Endodermal cell (in vitro differentiated cells): Measurements from ENCODE around the gene KDM1B. TPM values are rescaled to one million over a fixed set of nuclear protein-coding genes. Genes with fewer than 3 reads are reported as not detected.

Experiments
- DNase-seq: peaks from one replicate; pipeline ENCODE4 v3.0.0-alpha.2; 2017
- H3K27ac ChIP-seq: 2 replicates; pipeline ENCODE4 v1.5.1; 2013; ENCODE audit warnings: mild to moderate bottlenecking, low read depth, low read length, moderate library complexity
- H3K27me3 ChIP-seq: 2 replicates; pipeline ENCODE4 v1.6.1; 2013; ENCODE audit warnings: mild to moderate bottlenecking, low read length, moderate library complexity; ENCODE audit not compliant: insufficient read depth, control insufficient read depth, poor library complexity, severe bottlenecking
- H3K36me3 ChIP-seq: 2 replicates; pipeline ENCODE4 v1.7.0; 2013; ENCODE audit warnings: mild to moderate bottlenecking, low read length, moderate library complexity; ENCODE audit not compliant: control insufficient read depth, insufficient read depth
- H3K4me1 ChIP-seq: one replicate; pipeline ENCODE4 v1.7.0; 2013; ENCODE audit warnings: low read length; ENCODE audit not compliant: control insufficient read depth, insufficient read depth
- H3K4me3 ChIP-seq: 2 replicates; pipeline ENCODE4 v1.5.1; 2013; ENCODE audit warnings: mild to moderate bottlenecking, low read length, moderate library complexity
- H3K9ac ChIP-seq: 2 replicates; pipeline ENCODE4 v1.6.1; 2013; ENCODE audit warnings: mild to moderate bottlenecking, low read length, moderate library complexity; ENCODE audit not compliant: poor library complexity, severe bottlenecking; ENCODE audit errors: extremely low read depth
- H3K9me3 ChIP-seq: 2 replicates; pipeline ENCODE4 v1.6.1; 2013; ENCODE audit warnings: mild to moderate bottlenecking, low read length, moderate library complexity; ENCODE audit not compliant: control insufficient read depth
- H3K27ac Mint-ChIP-seq: 2 replicates; pipeline ENCODE4 v1.8.0; 2020; ENCODE audit warnings: mixed read lengths
- H3K27me3 Mint-ChIP-seq: 2 replicates; pipeline ENCODE4 v1.8.0; 2021; ENCODE audit warnings: mild to moderate bottlenecking, mixed read lengths; ENCODE audit not compliant: insufficient read depth
- H3K36me3 Mint-ChIP-seq: 2 replicates; pipeline ENCODE4 v1.8.0; 2020; ENCODE audit warnings: low read depth, mixed read lengths
- H3K4me1 Mint-ChIP-seq: 2 replicates; pipeline ENCODE4 v1.8.0; 2020; ENCODE audit warnings: mixed read lengths
- H3K4me3 Mint-ChIP-seq: 2 replicates; pipeline ENCODE4 v1.8.0; 2020; ENCODE audit warnings: mild to moderate bottlenecking, moderate library complexity, mixed read lengths
- H3K9me3 Mint-ChIP-seq: 2 replicates; pipeline ENCODE4 v1.8.0; 2020; ENCODE audit warnings: mild to moderate bottlenecking, mixed read lengths
- WGBS, 2 experiments: methylation state at CpG; one replicate each; pipeline versions ENCODE4 v1.1.5 to v1.1.7; 2013; ENCODE audit warnings: missing lambda C conversion rate in 2 of 2, mixed read lengths in 1 of 2; ENCODE audit not compliant: insufficient coverage in 1 of 2, insufficient read length in 1 of 2; 5-methylcytosine and 5-hydroxymethylcytosine counted together
- total RNA-seq, 2 donors: library from RNA; stranded (reverse); fragmentation: NEBNext Ultra II Directional in 1 of 2; extraction: Animal tissue kit (Norgen Biotek cat#: 25700) in 1 of 2; gene quantifications; 2 replicates in 1 of 2; 3 replicates in 1 of 2; pipeline ENCODE4 v1.2.1, GENCODE V29; 2021
- TF ChIP-seq, protein P1 (sequence below): fragments of 200-600 bp; sonication (generic); conservative IDR thresholded peaks from 2 replicates; pipeline ENCODE4 v1.5.0; 2021; ENCODE audit warnings: antibody characterized with exemption, mild to moderate bottlenecking

The KDM1B gene
- total RNA-seq, 2 donors from 2014 or later = 7.7 to 9.3 TPM

DNA sequence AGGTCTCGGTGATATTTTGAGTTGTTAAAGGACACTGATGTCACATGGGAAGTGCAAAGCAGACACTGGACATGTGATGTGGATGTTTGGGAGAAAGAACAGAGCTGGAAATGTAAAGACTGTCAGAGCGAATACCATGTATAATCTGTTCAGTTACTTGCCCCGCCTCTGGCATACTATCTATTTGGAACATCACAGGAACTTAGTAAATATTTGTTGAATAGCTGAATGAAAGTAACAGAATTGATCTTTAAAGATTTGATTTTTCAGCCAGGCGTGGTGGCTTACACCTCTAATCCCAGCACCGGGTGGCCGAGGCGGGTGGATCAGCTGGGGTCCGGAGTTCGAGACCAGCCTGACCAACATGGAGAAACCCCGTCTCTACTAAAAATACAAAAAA lies 19.0 kb upstream of the KDM1B start:
- Histone ChIP-seq H3K36me3 (peaks cover 40% of the 10 kb centered on the region), H3K9me3 (no peaks in the 10 kb centered on the region), H3K4me1 (no peaks in the 10 kb centered on the region), H3K27me3 (no peaks in the 10 kb centered on the region), H3K4me3 (no peak overlapping the region), H3K27ac (no peak overlapping the region), H3K9ac (no peak overlapping the region)
- Mint-ChIP-seq H3K27me3 (no peaks in the 10 kb centered on the region), H3K4me3 (no peak overlapping the region), H3K27ac (no peak overlapping the region), H3K9me3 (no peaks in the 10 kb centered on the region), H3K4me1 (no peaks in the 10 kb centered on the region), H3K36me3 (peaks cover 53% of the 10 kb centered on the region)
- TF ChIP-seq, protein P1, sequence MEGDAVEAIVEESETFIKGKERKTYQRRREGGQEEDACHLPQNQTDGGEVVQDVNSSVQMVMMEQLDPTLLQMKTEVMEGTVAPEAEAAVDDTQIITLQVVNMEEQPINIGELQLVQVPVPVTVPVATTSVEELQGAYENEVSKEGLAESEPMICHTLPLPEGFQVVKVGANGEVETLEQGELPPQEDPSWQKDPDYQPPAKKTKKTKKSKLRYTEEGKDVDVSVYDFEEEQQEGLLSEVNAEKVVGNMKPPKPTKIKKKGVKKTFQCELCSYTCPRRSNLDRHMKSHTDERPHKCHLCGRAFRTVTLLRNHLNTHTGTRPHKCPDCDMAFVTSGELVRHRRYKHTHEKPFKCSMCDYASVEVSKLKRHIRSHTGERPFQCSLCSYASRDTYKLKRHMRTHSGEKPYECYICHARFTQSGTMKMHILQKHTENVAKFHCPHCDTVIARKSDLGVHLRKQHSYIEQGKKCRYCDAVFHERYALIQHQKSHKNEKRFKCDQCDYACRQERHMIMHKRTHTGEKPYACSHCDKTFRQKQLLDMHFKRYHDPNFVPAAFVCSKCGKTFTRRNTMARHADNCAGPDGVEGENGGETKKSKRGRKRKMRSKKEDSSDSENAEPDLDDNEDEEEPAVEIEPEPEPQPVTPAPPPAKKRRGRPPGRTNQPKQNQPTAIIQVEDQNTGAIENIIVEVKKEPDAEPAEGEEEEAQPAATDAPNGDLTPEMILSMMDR = no peak
- WGBS, 2 experiments = 94 to 96% methylated on average over 8 to 10 of the region's 10 CpGs
- no peak for DNase-seq

DNA sequence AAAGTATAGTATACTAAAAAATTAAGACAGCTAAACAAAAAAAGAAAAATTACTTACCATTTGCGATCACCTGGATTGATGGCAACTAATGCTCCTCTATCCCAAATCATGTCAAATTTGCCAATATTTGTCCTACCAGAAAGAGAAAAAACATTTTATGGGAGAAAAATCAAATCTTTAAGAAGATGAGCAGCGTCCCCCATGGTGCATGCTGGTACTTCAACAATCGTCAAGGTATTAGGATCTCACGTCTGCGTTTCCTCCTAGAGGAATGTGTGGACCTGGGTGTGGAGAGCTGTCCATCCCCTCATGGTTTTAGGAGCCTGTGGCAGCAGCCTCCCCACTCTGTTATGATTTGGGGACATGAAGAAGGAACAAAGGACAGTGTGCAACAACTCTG lies 16.3 kb upstream of the KDM1B start:
- 80 to 94% methylated on average over 1 to 5 of the region's 5 CpGs for WGBS, 2 experiments
- Histone ChIP-seq H3K9me3 (no peaks in the 10 kb centered on the region), H3K27ac (no peak overlapping the region), H3K4me1 (no peaks in the 10 kb centered on the region), H3K9ac (no peak overlapping the region), H3K36me3 (peaks cover 51% of the 10 kb centered on the region), H3K4me3 (no peak overlapping the region), H3K27me3 (no peaks in the 10 kb centered on the region)
- Mint-ChIP-seq H3K9me3 (no peaks in the 10 kb centered on the region), H3K36me3 (peaks cover 62% of the 10 kb centered on the region), H3K27ac (no peak overlapping the region), H3K4me1 (peaks cover 7% of the 10 kb centered on the region), H3K4me3 (no peak overlapping the region), H3K27me3 (no peaks in the 10 kb centered on the region)
- TF ChIP-seq, protein P1 = peak; percentile 53
- DNase-seq = no peak

DNA sequence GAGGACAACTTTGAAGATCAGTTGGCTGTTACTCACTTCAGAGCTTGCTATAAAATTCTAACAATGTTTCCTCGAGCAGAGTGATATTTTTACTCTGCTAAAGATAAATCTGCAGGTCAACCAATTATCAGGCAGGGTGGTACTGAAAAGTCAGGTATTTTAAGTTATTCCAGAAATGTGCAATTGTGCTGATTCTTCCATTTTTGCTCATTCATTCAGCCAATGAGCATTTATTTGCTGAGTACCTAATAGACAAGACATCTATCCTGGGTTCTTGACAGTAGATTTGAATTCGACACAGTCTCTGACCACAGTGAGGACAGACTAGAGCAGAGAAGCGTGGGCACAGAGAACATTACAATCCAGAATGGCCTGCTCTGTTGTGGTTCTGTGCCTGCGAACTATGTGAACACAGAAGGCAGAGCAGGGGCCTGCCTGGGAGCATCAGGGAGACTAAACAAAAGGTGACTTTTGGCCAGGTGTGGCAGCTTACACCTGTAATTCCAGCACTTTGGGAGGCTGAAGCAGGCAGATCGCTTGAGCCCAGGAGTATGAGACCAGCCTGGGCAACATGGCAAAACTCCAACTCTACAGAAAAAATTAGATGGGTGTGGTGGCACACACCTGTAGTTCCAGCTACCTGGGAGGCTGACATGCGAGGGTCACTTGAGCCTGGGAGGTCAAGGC lies 15.1 kb upstream of the KDM1B start:
- H3K9me3 Mint-ChIP-seq = no peaks in the 10 kb centered on the region
- H3K9me3 ChIP-seq = no peaks in the 10 kb centered on the region
- no peaks in the 10 kb centered on the region for H3K4me1 ChIP-seq
- H3K27ac ChIP-seq = no peak overlapping the region
- H3K4me1 Mint-ChIP-seq = peaks cover 7% of the 10 kb centered on the region
- no peak overlapping the region for H3K27ac Mint-ChIP-seq
- DNase-seq = no peak
- peaks cover 65% of the 10 kb centered on the region for H3K36me3 Mint-ChIP-seq
- 90 to 95% methylated on average over 5 to 6 of the region's 6 CpGs for WGBS, 2 experiments
- H3K4me3 ChIP-seq = no peak overlapping the region
- no peak overlapping the region for H3K9ac ChIP-seq
- H3K4me3 Mint-ChIP-seq = no peak overlapping the region
- no peaks in the 10 kb centered on the region for H3K27me3 ChIP-seq
- TF ChIP-seq, protein P1 = no peak
- no peaks in the 10 kb centered on the region for H3K27me3 Mint-ChIP-seq
- H3K36me3 ChIP-seq = peaks cover 55% of the 10 kb centered on the region
